ENCODE results near the gene TPM2. TPM values are rescaled to one million over a fixed set of nuclear protein-coding genes. Genes with fewer than 3 reads are reported as not detected.

The TPM2 gene
- total RNA-seq, 4 donors from 2014 or later: 86.2 to 269 (median 115) TPM

DNA sequence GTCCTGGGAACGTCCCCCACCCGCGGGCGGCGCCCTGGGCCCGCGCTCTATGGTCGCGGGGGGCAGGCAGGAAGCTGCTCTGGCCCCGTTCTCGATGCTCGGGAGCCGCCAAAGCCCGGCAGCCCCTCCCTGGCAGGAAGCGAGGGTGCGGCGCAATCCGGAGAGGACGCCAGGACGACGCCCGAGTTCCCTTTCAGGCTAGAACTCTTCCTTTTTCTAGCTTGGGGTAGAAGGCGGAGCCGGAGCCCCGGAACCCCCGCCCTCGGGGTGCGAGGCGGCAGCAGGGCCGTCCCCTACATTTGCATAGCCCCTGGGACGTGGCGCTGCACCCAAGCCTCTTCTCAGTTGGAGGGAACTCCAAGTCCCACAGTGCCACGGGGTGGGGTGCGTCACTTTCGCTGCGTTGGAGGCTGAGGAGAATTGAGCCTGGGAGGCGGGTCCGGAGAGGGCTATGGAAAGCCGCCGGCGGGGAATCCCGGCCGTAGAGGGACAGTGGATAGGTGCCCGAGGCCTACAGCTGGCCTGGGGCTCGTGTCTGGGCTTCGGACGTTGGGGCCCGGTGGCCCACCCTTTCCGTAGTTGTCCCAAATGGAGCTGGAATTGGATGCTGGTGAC lies 42.6 kb upstream of the TPM2 start, which contains the start of the genes CREB3 and TLN1:
Gene CREB3 (plus strand): TSS at position 482 of the 615 bp plus-strand sequence. CDS start 107 bp downstream, at position 589.
Gene TLN1 (minus strand): TSS at position 11 of the 615 bp plus-strand sequence. CDS start 6,501 bp downstream, outside the sequence.
- TF ChIP-seq, protein P1, sequence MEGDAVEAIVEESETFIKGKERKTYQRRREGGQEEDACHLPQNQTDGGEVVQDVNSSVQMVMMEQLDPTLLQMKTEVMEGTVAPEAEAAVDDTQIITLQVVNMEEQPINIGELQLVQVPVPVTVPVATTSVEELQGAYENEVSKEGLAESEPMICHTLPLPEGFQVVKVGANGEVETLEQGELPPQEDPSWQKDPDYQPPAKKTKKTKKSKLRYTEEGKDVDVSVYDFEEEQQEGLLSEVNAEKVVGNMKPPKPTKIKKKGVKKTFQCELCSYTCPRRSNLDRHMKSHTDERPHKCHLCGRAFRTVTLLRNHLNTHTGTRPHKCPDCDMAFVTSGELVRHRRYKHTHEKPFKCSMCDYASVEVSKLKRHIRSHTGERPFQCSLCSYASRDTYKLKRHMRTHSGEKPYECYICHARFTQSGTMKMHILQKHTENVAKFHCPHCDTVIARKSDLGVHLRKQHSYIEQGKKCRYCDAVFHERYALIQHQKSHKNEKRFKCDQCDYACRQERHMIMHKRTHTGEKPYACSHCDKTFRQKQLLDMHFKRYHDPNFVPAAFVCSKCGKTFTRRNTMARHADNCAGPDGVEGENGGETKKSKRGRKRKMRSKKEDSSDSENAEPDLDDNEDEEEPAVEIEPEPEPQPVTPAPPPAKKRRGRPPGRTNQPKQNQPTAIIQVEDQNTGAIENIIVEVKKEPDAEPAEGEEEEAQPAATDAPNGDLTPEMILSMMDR (IDR thresholded peaks at IDR 0.05; ENCODE audit: low read depth): no peak

DNA sequence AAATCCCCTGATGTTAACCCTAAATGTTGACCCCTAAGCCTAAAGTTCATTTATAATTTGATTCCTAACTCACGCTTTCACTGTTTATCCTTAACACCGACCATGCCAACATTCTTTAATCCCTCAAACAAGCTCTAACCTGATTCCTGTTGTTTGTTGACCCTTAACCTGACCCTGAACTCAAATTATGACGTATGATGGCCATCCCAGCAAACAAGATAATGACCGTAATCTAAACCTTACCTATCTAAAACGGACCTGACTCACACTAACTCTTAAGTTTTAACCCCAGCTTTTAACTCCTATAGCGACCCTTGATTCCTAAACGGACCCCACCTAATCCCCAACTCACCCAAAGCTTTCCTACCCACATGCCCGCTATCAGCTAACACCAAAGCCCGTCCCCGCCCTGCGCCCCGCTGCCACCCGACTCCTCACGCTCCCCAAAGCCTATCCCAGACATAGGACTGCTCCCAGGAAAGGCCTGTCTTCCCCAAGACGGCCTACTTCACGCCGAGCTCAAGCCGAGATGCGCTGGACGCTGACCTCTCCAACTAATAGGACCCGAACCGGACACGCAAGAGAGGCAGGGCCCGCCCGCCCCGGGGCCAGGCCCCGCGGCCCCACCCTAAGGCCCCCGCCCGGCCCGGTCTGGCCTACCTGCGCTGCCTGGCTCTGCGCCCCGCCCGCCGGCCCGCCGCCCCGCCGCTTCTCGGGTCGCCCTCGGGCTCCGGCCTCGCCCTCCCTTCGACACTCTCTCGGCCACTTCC lies 41.9 kb upstream of the TPM2 start:
- TF ChIP-seq, protein P1 (IDR thresholded peaks at IDR 0.05; ENCODE audit: low read depth): no peak

DNA sequence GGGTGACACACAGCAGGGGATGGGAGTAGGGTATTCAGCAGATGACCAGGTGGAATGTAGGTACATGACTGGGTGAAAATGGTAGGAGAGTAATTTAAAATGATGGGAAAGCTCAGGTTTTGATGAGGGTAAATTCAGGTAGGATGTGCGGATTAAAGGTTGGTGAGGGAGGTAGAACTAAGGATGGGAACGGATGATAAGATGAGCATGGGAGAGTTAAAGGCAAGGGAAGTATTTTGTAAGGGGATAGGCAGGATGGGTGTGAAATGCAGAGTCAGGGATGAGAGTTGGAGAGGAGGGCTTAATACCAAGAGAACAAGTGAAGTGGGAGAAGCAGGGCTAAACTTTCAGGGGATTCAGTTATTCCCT lies 40.7 kb upstream of the TPM2 start:
- TF ChIP-seq, protein P1 (IDR thresholded peaks at IDR 0.05; ENCODE audit: low read depth): no peak

DNA sequence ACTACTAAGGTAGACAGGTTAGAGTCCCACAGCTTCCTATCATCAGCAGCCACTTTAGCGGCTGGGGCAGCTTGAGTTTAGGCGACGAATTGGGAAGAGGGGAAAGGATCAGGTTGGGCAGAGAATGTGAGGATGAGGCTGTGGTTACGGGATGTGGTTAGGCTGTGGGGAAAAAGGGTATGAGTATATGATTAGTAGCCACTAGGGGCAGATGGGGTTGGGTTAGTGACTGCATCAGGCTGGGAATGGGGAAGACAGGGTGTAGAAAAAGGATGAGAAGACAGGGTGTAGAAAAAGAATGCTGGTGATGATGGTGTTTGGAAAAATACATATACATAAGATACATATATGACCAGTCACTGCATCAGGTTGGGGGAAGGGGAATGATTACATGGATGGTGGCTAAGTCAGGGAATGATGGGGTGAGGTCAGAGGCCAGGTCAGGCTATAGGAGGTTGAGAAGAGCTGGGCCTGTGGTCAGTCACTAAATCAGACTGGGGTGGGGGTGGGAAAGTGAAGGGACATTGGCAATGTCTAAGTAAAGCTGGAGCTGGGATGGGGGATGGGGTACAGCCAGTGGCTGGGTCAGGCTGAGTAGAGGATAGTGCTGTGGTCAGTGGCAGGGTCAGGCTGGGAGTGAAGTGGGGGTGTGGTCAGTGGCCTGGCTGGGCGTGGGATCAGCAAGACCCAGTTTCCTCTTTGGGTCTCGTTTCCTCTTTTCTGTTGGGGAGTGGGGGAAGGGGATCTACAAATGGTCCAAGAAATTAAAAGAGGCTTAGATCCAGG lies 40.2 kb upstream of the TPM2 start:
- TF ChIP-seq, protein P1 (IDR thresholded peaks at IDR 0.05; ENCODE audit: low read depth): no peak

DNA sequence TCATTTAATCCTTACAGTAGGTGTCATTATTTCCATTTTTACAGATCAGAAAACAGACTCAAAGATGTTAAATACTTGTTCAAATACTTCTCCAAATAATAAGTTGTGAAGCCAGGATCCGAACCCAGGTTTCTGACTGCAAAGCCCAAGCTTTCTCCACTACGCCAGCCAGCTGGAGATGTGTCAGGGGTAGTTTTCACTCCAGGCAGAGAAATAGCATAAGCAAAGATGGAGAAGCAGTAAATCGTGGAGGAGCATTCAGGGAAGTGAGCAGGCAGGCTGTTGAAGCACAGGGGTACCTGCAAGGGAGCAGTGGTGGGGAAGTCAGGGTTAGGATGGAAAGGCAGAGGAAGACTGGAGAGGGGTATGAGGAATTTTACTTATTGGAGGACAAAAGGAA lies 39.4 kb upstream of the TPM2 start:
- TF ChIP-seq, protein P1 (IDR thresholded peaks at IDR 0.05; ENCODE audit: low read depth): no peak

DNA sequence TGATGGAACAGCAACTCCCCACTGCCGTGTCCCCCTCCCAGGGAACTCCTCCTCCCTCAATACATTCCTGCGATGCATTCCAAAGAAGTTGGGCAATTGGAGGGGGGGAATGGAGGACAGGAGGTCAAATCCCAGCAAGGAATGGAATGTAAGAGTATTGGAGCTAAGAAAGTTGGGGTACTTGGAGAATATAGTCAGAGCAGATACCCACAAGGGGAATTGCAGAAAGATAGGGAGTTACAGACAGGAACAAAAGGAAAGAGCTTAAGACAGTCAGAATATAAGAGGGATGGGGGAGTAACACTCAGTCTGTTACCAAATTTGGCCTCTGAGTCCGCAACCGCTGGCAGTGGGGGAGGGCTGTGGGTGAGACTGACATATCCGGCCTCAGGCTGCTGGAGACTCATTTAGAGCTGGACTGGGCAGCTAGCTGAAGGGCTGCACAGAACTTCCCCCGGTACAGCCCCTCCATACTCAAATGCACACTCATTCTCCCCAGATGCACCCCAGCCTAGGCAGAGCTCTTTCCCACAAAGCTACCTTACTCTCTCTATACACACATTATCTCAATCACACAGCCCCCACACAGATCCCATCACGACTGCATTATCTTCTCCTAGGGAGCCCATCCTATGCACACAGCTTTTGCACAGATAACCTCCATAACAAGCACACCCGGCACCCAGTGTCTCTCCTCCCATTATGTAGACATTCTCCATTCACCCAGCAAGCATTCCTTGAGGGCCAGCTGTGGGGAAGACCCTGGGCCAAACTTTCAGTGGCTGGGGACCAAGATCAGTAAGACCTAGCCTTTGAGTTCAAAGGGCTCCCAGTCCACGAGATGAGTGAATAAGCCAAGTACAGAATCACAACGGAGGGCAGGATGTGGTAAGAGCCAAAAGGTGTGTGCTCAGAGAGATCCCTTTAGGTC lies 38.6 kb upstream of the TPM2 start:
- TF ChIP-seq, protein P1 (IDR thresholded peaks at IDR 0.05; ENCODE audit: low read depth): no peak

Measured in subcutaneous adipose tissue (tissue), 4 donors.